Keratinocyte (primary cell): ENCODE results near the gene PGAP3. TPM values are rescaled to one million over a fixed set of nuclear protein-coding genes. Genes with fewer than 3 reads are reported as not detected.

Experiments
- DNase-seq: peaks from one replicate; pipeline ENCODE4 v3.0.0-alpha.2; 2011; ENCODE audit warnings: low read depth, missing footprints, low spot score
- FAIRE-seq: peaks from 2 replicates; lab custom pipeline; 2011; peaks lifted over from hg19 to GRCh38; lab: Jason Lieb, UNC
- H2AFZ ChIP-seq: 2 replicates; pipeline ENCODE4 v1.6.0; 2012; ENCODE audit warnings: low read length, control low read depth, inconsistent platforms; ENCODE audit not compliant: control insufficient read depth
- H3K27ac ChIP-seq: 2 replicates; pipeline ENCODE4 v1.5.1; 2011; ENCODE audit warnings: low read length; ENCODE audit not compliant: control insufficient read depth, insufficient read depth
- H3K27me3 ChIP-seq: 3 replicates; pipeline ENCODE4 v1.6.0; 2011; ENCODE audit warnings: low read length; ENCODE audit not compliant: control insufficient read depth, insufficient read depth; ENCODE audit errors: extremely low read depth
- H3K36me3 ChIP-seq, 2 experiments: 2 replicates in 1 of 2; 3 replicates in 1 of 2; pipeline ENCODE4 v1.5.1; 2011; ENCODE audit warnings: low read length in 2 of 2, mild to moderate bottlenecking in 1 of 2; ENCODE audit not compliant: control insufficient read depth in 2 of 2, insufficient read depth in 2 of 2; ENCODE audit errors: extremely low read depth in 1 of 2
- H3K4me1 ChIP-seq: 3 replicates; pipeline ENCODE4 v1.5.1; 2011; ENCODE audit warnings: low read length; ENCODE audit not compliant: control insufficient read depth, insufficient read depth; ENCODE audit errors: extremely low read depth
- H3K4me2 ChIP-seq: 3 replicates; pipeline ENCODE4 v1.6.0; 2011; ENCODE audit warnings: low read depth, low read length; ENCODE audit not compliant: control insufficient read depth, insufficient read depth; ENCODE audit errors: extremely low read depth
- H3K4me3 ChIP-seq, 3 experiments: fragments of 200-600 bp in 1 of 3; sonication (generic) in 1 of 3; 2 replicates in 2 of 3; 3 replicates in 1 of 3; pipeline ENCODE4 v1.5.1; 2011 to 2016; ENCODE audit warnings: low read length in 3 of 3, mild to moderate bottlenecking in 3 of 3, control low read depth in 2 of 3, inconsistent platforms in 1 of 3, low read depth in 1 of 3, mixed read lengths in 1 of 3, mixed run types in 1 of 3, moderate library complexity in 1 of 3; ENCODE audit not compliant: control insufficient read depth in 2 of 3, insufficient read depth in 2 of 3; ENCODE audit errors: extremely low read depth in 1 of 3
- H3K79me2 ChIP-seq: 2 replicates; pipeline ENCODE4 v1.6.0; 2012; ENCODE audit warnings: low read length; ENCODE audit not compliant: control insufficient read depth, insufficient read depth
- H3K9ac ChIP-seq: 3 replicates; pipeline ENCODE4 v1.6.0; 2011; ENCODE audit warnings: low read length; ENCODE audit not compliant: control insufficient read depth, insufficient read depth; ENCODE audit errors: extremely low read depth
- H3K9me1 ChIP-seq: 3 replicates; pipeline ENCODE4 v1.6.0; 2011; ENCODE audit warnings: low read length; ENCODE audit not compliant: control insufficient read depth, insufficient read depth; ENCODE audit errors: extremely low read depth
- H3K9me3 ChIP-seq: 2 replicates; pipeline ENCODE4 v1.5.1; 2012; ENCODE audit warnings: low read depth, low read length; ENCODE audit not compliant: control insufficient read depth
- H4K20me1 ChIP-seq: 3 replicates; pipeline ENCODE4 v1.6.0; 2011; ENCODE audit warnings: low read length; ENCODE audit not compliant: control insufficient read depth, insufficient read depth; ENCODE audit errors: extremely low read depth
- CTCF ChIP-seq, 3 experiments: IDR thresholded peaks in 1 of 3; conservative IDR thresholded peaks in 1 of 3; optimal IDR thresholded peaks in 1 of 3; 2 replicates in 2 of 3; 3 replicates in 1 of 3; pipeline versions ENCODE3 to v1.5.1; 2011; ENCODE audit warnings: low read length in 3 of 3, mild to moderate bottlenecking in 3 of 3, moderate library complexity in 2 of 3, control low read depth in 1 of 3, inconsistent platforms in 1 of 3; ENCODE audit not compliant: insufficient read depth in 2 of 3; ENCODE audit errors: extremely low read depth in 1 of 3
- EZH2 ChIP-seq: IDR thresholded peaks from one replicate; pipeline ENCODE4 v1.6.1; 2012; ENCODE audit warnings: inconsistent platforms, mild to moderate bottlenecking, low read length, moderate library complexity
- dilution Hi-C: fragments of 300-500 bp; cut with MboI; formaldehyde crosslinking; loops from one replicate; pipeline ENCODE4 v1.7.0; 2020; ENCODE audit warnings: low sequenced_read_pairs; ENCODE audit not compliant: extremely low pct_ligation_motif_present
- polyA plus RNA-seq, 5 experiments: library from polyadenylated mRNA; depleted of rRNA in 3 of 5; stranded (reverse) in 3 of 5; stranded (forward) in 1 of 5; unstranded in 1 of 5; fragments of >200 nt; gene quantifications; 1 replicate in 1 of 5; 2 replicates in 3 of 5; 3 replicates in 1 of 5; pipeline versions ENCODE4 v1.2.1 to v1.2.3, GENCODE V29; 2011 to 2012; ENCODE audit warnings: missing spikeins in 2 of 5, low read depth in 1 of 5, low replicate concordance in 1 of 5

Gene PGAP3
- polyA plus RNA-seq, 1 donor (not counting 4 experiments of a cell fraction or from before 2014, with no cell fraction given), result 5.6 TPM

- H3K27ac ChIP-seq, result no peak overlapping the region
- no peaks in the 10 kb centered on the region for H3K9me3 ChIP-seq
- no peaks in the 10 kb centered on the region for H3K9me1 ChIP-seq
- DNase-seq (no peak), FAIRE-seq (peak; percentile 46)
- no peak overlapping the region for H3K9ac ChIP-seq
- no peak overlapping the region for H2AFZ ChIP-seq
- dilution Hi-C loops, result no loop called here
- H3K79me2 ChIP-seq, result no peaks in the 10 kb centered on the region
- no peaks in the 10 kb centered on the region for H3K27me3 ChIP-seq
- TF ChIP-seq CTCF (optimal IDR thresholded peaks at IDR 0.05 in 1 of 3, IDR thresholded peaks at IDR 0.05 in 1 of 3, conservative IDR thresholded peaks at IDR 0.05 in 1 of 3; ENCODE audit: extremely low read depth in 1 of 3, insufficient read depth in 2 of 3, low read length in 3 of 3) (peak; percentile 86 to 96 (median 94)), EZH2 (no peak)
- H3K4me2 ChIP-seq, result no peak overlapping the region
- no peaks in the 10 kb centered on the region for H3K4me1 ChIP-seq
- peaks cover 6 to 13% of the 10 kb centered on the region in 2 experiments for H3K36me3 ChIP-seq
- H3K4me3 ChIP-seq, result no peak overlapping the region
- H4K20me1 ChIP-seq, result peaks cover 3% of the 10 kb centered on the region
Measured at GRCh38 chr17:39653662-39654331, 34.1 kb downstream of the PGAP3 start.

- no peak overlapping the region for H3K9ac ChIP-seq
- no peak overlapping the region for H3K27ac ChIP-seq
Measured at GRCh38 chr17:39653316-39653661, 34.6 kb downstream of the PGAP3 start.

More at GRCh38 chr17:39653316-39653661, 34.6 kb downstream of the PGAP3 start:
- Histone ChIP-seq H3K9me3 (no peaks in the 10 kb centered on the region), H3K4me3 (no peak overlapping the region), H3K4me2 (no peak overlapping the region), H2AFZ (no peak overlapping the region), H3K79me2 (no peaks in the 10 kb centered on the region), H3K9me1 (no peaks in the 10 kb centered on the region), H3K36me3 (peaks cover 6 to 8% of the 10 kb centered on the region in 2 experiments), H3K27me3 (no peaks in the 10 kb centered on the region), H4K20me1 (peaks cover 3% of the 10 kb centered on the region), H3K4me1 (no peaks in the 10 kb centered on the region)
- DNase-seq (no peak), FAIRE-seq (no peak)
- dilution Hi-C loops, result no loop called here
- TF ChIP-seq CTCF (optimal IDR thresholded peaks at IDR 0.05 in 1 of 3, IDR thresholded peaks at IDR 0.05 in 1 of 3, conservative IDR thresholded peaks at IDR 0.05 in 1 of 3; ENCODE audit: extremely low read depth in 1 of 3, insufficient read depth in 2 of 3, low read length in 3 of 3) (no peak), EZH2 (no peak)
